A549 (cell line): Measurements from ENCODE around the gene PDE4D. TPM values are rescaled to one million over a fixed set of nuclear protein-coding genes. Genes with fewer than 3 reads are reported as not detected.
A peak's percentile ranks its signal among the peaks of the same experiment; 100 is the strongest.

ENCODE experiments used
- ATAC-seq, 2 experiments: fragments of 200-7000 bp in 1 of 2; fragments of >200 bp in 1 of 2; cut with Nextera tagmentation in 1 of 2; cut with Tn5 transposase in 1 of 2; 3 replicates each; pipeline versions ENCODE4 v1.8.0 to v1.9.1; 2018 to 2020; ENCODE audit warnings: mild to moderate bottlenecking in 1 of 2, moderate library complexity in 1 of 2
- CTCF ChIA-PET: fragments of 300-600 bp; sonication (Branson Sonifier 250); formaldehyde crosslinking; extraction: SDS; loops from one replicate; lab custom pipeline; 2021; ENCODE audit warnings: antibody characterized with exemption, inconsistent platforms; lab: Yijun Ruan, JAX
- POLR2A ChIA-PET: fragments of 350-600 bp; formaldehyde crosslinking; extraction: SDS; loops from one replicate; lab custom pipeline; 2021; ENCODE audit warnings: antibody characterized with exemption, inconsistent platforms; lab: Yijun Ruan, JAX
- DNase-seq, 2 experiments: peaks; one replicate each; pipeline versions ENCODE4 v3.0.0 to v3.0.0-alpha.2; 2011 to 2016; ENCODE audit warnings: low read depth in 1 of 2, low spot score in 1 of 2
- FAIRE-seq: peaks from 2 replicates; lab custom pipeline; 2011; peaks lifted over from hg19 to GRCh38; lab: Jason Lieb, UNC
- H3K27ac ChIP-seq, 2 experiments: fragments of >200 bp; sonication (Bioruptor Twin); formaldehyde crosslinking; 3 replicates each; pipeline ENCODE4 v1.5.1; 2016 to 2017
- H3K4me1 ChIP-seq: fragments of >200 bp; sonication (Bioruptor Twin); formaldehyde crosslinking; 3 replicates; pipeline ENCODE4 v1.6.1; 2016
- H3K4me2 ChIP-seq: fragments of >200 bp; sonication (Bioruptor Twin); formaldehyde crosslinking; 3 replicates; pipeline ENCODE4 v1.6.1; 2016
- H3K4me3 ChIP-seq: fragments of >200 bp; sonication (Bioruptor Twin); formaldehyde crosslinking; 3 replicates; pipeline ENCODE4 v1.5.1; 2016
- H3K9me3 ChIP-seq: fragments of >200 bp; sonication (Bioruptor Twin); formaldehyde crosslinking; 3 replicates; pipeline ENCODE4 v1.6.1; 2016
- CBX2 ChIP-seq: fragments of 200-600 bp; sonication (generic); IDR thresholded peaks from 2 replicates; pipeline ENCODE4 v1.6.1; 2016; ENCODE audit warnings: low read depth, mild to moderate bottlenecking, borderline replicate concordance
- CEBPB ChIP-seq, 2 experiments: fragments of >200 bp in 1 of 2; sonication (Bioruptor Twin) in 1 of 2; formaldehyde crosslinking in 1 of 2; IDR thresholded peaks; 2 replicates each; pipeline ENCODE4 v1.6.1; 2012 to 2016
- EHF ChIP-seq: fragments of 250-450 bp; sonication (Bioruptor Pico); IDR thresholded peaks from 2 replicates; pipeline ENCODE4 v1.5.0; 2020; ENCODE audit warnings: mild to moderate bottlenecking
- FOSL2 ChIP-seq, 2 experiments: fragments of 450-650 bp in 1 of 2; fragments of >200 bp in 1 of 2; sonication (Bioruptor Twin) in 1 of 2; formaldehyde crosslinking; IDR thresholded peaks; 2 replicates each; pipeline versions ENCODE4 v1.5.0 to v1.6.1; 2016 to 2020; ENCODE audit warnings: mild to moderate bottlenecking in 1 of 2, moderate library complexity in 1 of 2
- GATA3 ChIP-seq: IDR thresholded peaks from 2 replicates; pipeline ENCODE4 v1.6.1; 2012; ENCODE audit warnings: borderline replicate concordance
- HEYL ChIP-seq: fragments of 250-450 bp; sonication (Bioruptor Pico); IDR thresholded peaks from 2 replicates; pipeline ENCODE4 v1.8.0; 2021; ENCODE audit warnings: mild to moderate bottlenecking, moderate library complexity
- HOXA7 ChIP-seq: fragments of 250-450 bp; sonication (Bioruptor Pico); IDR thresholded peaks from 2 replicates; pipeline ENCODE4 v1.5.0; 2020; ENCODE audit warnings: mild to moderate bottlenecking, moderate library complexity
- HOXB5 ChIP-seq: fragments of 250-450 bp; sonication (Bioruptor Pico); IDR thresholded peaks from 2 replicates; pipeline ENCODE4 v1.5.0; 2020; ENCODE audit warnings: mild to moderate bottlenecking, moderate library complexity
- POLR2AphosphoS2 ChIP-seq: conservative IDR thresholded peaks from 2 replicates; pipeline ENCODE4 v1.6.1; 2012; ENCODE audit warnings: low read length, improper control_type of control experiment, inconsistent platforms
- RAD21 ChIP-seq, 2 experiments: fragments of >200 bp in 1 of 2; sonication (Bioruptor Twin) in 1 of 2; formaldehyde crosslinking in 1 of 2; IDR thresholded peaks in 1 of 2; conservative IDR thresholded peaks in 1 of 2; 2 replicates in 1 of 2; 3 replicates in 1 of 2; pipeline ENCODE4 v1.6.1; 2012 to 2018; ENCODE audit warnings: inconsistent platforms in 1 of 2
- SREBF2 ChIP-seq: fragments of 450-650 bp; IDR thresholded peaks from 2 replicates; pipeline ENCODE4 v1.6.1; 2014; ENCODE audit warnings: mild to moderate bottlenecking, moderate library complexity
- TP53 ChIP-seq: fragments of 250-450 bp; sonication (Bioruptor Pico); IDR thresholded peaks from 2 replicates; pipeline ENCODE4 v1.5.0; 2021; ENCODE audit warnings: mild to moderate bottlenecking, moderate library complexity
- ZNF302 ChIP-seq: fragments of 250-450 bp; sonication (Bioruptor Pico); IDR thresholded peaks from 2 replicates; pipeline ENCODE4 v1.9.0; 2021; ENCODE audit warnings: inconsistent platforms, mild to moderate bottlenecking, moderate library complexity
- WGBS: methylation state at CpG from one replicate; pipeline ENCODE4 v1.1.6; 2017; ENCODE audit errors: missing lambda C conversion rate; 5-methylcytosine and 5-hydroxymethylcytosine counted together
- polyA plus RNA-seq, 4 experiments: library from polyadenylated mRNA; depleted of rRNA in 3 of 4; stranded (reverse); fragments of >200 nt; fragmentation: RNase III in 1 of 4; extraction: RNeasy Plus Mini Kit Qiagen cat#74134 plus additional on column Dnase treatment in 1 of 4; gene quantifications; 2 replicates in 3 of 4; 3 replicates in 1 of 4; pipeline ENCODE4 v1.2.3, GENCODE V29; 2011 to 2017
- TF ChIP-seq, protein P1 (sequence below): fragments of 200-600 bp; sonication (generic); IDR thresholded peaks from 2 replicates; pipeline ENCODE4 v1.6.1; 2016; ENCODE audit warnings: antibody characterized with exemption, mild to moderate bottlenecking, moderate library complexity
- TF ChIP-seq, protein P2 (sequence below): IDR thresholded peaks from 2 replicates; pipeline ENCODE4 v1.6.1; 2012

The PDE4D gene
- polyA plus RNA-seq, 2 of the 4 experiments (the other 2 are of a cell fraction): 74.0 to 213 TPM

DNA sequence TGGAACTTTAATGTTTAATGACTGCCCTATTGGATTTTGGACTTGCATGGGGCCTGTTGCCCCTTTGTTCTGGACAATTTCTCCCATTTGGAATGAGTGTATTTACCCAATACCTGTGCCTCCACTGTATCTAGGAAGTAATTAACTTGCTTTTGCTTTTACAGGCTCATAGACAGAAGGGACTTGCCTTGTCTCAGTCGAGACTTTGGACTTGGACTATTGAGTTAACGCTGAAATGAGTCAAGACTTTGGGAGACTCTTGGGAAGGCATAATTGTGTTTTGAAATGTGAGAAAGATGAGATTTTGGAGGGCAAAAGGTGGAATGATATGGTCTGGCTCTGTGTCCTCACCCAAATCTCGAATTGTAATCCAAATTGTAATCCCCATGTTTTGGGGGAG, 368.2 kb downstream of the PDE4D start (continued):
- TF ChIP-seq, protein P1, sequence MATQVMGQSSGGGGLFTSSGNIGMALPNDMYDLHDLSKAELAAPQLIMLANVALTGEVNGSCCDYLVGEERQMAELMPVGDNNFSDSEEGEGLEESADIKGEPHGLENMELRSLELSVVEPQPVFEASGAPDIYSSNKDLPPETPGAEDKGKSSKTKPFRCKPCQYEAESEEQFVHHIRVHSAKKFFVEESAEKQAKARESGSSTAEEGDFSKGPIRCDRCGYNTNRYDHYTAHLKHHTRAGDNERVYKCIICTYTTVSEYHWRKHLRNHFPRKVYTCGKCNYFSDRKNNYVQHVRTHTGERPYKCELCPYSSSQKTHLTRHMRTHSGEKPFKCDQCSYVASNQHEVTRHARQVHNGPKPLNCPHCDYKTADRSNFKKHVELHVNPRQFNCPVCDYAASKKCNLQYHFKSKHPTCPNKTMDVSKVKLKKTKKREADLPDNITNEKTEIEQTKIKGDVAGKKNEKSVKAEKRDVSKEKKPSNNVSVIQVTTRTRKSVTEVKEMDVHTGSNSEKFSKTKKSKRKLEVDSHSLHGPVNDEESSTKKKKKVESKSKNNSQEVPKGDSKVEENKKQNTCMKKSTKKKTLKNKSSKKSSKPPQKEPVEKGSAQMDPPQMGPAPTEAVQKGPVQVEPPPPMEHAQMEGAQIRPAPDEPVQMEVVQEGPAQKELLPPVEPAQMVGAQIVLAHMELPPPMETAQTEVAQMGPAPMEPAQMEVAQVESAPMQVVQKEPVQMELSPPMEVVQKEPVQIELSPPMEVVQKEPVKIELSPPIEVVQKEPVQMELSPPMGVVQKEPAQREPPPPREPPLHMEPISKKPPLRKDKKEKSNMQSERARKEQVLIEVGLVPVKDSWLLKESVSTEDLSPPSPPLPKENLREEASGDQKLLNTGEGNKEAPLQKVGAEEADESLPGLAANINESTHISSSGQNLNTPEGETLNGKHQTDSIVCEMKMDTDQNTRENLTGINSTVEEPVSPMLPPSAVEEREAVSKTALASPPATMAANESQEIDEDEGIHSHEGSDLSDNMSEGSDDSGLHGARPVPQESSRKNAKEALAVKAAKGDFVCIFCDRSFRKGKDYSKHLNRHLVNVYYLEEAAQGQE: no peak
- no peak for TF ChIP-seq CBX2
- TF ChIP-seq TP53 (CRISPR knock-in tag): no peak
- TF ChIP-seq HEYL (CRISPR knock-in tag): no peak
- no peak for TF ChIP-seq CEBPB (IDR thresholded peaks at IDR 0.05)
- no peak for TF ChIP-seq GATA3

DNA sequence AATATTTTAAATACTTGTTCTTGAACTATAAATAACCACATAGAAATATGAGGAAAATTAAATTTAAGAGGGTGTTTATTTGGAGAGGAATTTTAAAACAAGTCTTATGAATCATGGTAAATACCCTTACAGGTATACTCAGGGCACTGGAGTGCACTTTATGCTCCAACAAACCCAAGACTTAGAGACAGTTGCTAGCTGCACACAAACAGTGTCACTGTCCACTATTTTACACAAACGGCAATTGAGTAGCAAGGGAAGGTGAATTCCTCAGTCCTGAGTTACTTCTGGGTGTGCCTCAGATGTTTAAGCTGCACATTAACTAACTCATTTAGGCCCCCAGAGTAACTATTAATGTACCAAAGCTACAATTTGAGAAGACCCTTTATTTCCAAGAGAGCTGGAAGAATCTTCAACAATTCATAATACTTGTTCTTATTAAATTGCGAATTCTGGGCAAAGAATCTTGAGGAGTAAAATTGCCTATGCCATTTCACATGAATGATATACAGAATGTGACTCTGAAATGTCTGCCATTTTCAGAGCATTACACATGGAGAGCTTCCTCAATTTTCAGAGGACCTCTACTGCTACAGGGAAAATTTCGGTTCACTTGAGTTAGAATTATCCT, 371.2 kb downstream of the PDE4D start:
- 46% methylated on average over 3 of the region's 3 CpGs for WGBS
- TF ChIP-seq RAD21 (conservative IDR thresholded peaks at IDR 0.05 in 1 of 2, IDR thresholded peaks at IDR 0.05 in 1 of 2) (no peak), FOSL2 (IDR thresholded peaks at IDR 0.05) (no peak), FOSL2 (CRISPR knock-in tag; IDR thresholded peaks at IDR 0.05) (peak; percentile 57; the same call in 1 of the 2 replicates), EHF (peak; percentile 50; the same call in 1 of the 2 replicates), SREBF2 (no peak), HOXA7 (CRISPR knock-in tag) (no peak), HOXB5 (CRISPR knock-in tag) (no peak), POLR2AphosphoS2 (no peak), ZNF302 (CRISPR knock-in tag) (peak; percentile 53; the same call in 1 of the 2 replicates)
- TF ChIP-seq, protein P1: no peak
- Histone ChIP-seq H3K4me3 (no peak overlapping the region), H3K4me2 (peak overlapping the region; percentile 62), H3K9me3 (peaks cover 12% of the 10 kb centered on the region), H3K27ac (peak overlapping the region; percentile 65 to 88), H3K4me1 (peaks cover 80% of the 10 kb centered on the region)
- CTCF ChIA-PET: interaction anchor here (1.0 to 1.4 kb wide), 5 partner anchors 16 to 151 kb away, joined by 3 to 4 read pairs (median 3); no protein-coding TSS in a partner anchor
- DNase-seq: peak in 1 of 2 experiments; percentile 81
- POLR2A ChIA-PET: no interaction called here
- ATAC-seq: peak in 1 of 2 experiments; percentile 58; a peak in 3 of 6 replicates
- peak; percentile 76 for FAIRE-seq

DNA sequence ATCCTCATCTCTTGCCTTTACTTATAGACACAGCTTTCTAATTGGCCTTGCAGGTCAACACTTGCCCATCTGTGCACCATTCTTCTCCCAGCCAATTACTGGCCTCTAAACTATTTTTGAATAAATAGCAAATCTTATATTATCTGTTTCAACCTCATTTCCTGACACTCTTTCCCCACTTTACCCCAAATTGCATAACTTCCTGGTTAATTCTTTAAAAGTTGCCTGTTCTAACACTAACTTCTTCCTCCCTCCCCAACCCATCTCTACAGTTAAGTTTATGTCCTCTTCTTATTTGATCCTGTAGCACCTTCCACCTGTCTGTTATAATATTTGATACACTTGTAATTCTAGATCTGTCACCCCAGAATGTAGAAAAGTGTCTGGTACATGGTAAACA, 372.1 kb downstream of the PDE4D start:
- Histone ChIP-seq H3K4me1 (peaks cover 80% of the 10 kb centered on the region), H3K27ac (peak overlapping the region; percentile 73 to 88), H3K9me3 (peaks cover 12% of the 10 kb centered on the region), H3K4me2 (peak overlapping the region; percentile 62), H3K4me3 (no peak overlapping the region)
- peak in 1 of 2 experiments; percentile 42; a peak in 1 of 4 replicates for TF ChIP-seq CEBPB (IDR thresholded peaks at IDR 0.05)
- TF ChIP-seq, protein P2, sequence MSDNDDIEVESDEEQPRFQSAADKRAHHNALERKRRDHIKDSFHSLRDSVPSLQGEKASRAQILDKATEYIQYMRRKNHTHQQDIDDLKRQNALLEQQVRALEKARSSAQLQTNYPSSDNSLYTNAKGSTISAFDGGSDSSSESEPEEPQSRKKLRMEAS: no peak
- no peak for FAIRE-seq
- DNase-seq: no peak
- no peak for ATAC-seq
- POLR2A ChIA-PET: no interaction called here
- CTCF ChIA-PET: interaction anchor here (1.4 kb wide), 1 partner anchor 15 kb away, joined by 4 read pairs; no protein-coding TSS in a partner anchor
